A172 (cell line): ENCODE results near the gene PI4KA. TPM values are rescaled to one million over a fixed set of nuclear protein-coding genes. Genes with fewer than 3 reads are reported as not detected.
"Not testable (repeated sequence)": the region's sequence is repeated elsewhere in the genome, so short reads cannot be mapped to it uniquely, and the experiment has no call there.

ENCODE experiments used
- DNase-seq: peaks from one replicate; pipeline ENCODE4 v3.0.0-alpha.2; 2015; ENCODE audit warnings: low spot score
- total RNA-seq: library from RNA; depleted of rRNA; stranded (reverse); fragments of >200 nt; shearing (Covaris generic); gene quantifications from 2 replicates; pipeline ENCODE4 v1.2.3, GENCODE V29; 2014; rRNA removed

Gene PI4KA
- 25.7 and 31.8 TPM in 2 replicates for total RNA-seq

DNA sequence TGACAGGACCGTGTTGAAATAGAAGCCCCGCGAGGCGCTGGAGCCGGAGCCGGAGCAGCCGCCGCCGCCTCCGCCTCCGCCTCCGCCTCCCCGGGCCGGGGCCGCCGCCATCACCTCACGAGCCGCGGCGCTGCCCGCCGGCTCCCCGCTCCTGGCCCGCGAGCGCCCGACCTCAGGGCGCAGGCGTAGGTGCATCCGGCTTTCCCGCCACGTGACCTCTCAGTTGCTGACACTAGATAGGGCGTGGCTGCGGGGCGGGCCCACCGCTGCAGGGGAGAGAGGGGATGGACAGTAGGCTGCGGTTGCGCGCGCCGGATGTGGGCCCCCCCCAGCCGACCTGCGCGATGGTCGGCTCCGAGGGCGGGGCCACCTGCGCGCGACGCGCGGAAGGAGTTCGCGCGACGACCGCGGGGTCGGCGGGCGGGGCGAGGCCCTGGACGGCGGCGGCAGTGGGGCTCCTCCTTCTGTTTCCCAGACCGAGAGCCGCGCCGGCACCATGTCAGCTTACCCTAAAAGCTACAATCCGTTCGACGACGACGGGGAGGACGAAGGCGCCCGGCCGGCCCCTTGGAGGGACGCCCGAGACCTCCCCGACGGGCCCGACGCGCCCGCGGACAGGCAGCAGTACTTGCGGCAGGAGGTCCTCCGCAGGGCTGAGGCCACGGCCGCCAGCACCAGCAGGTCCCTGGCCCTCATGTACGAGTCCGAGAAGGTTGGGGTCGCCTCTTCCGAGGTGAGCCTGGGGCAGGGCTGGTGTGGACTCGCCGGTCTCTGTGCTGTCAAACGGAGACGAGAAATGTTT is at the start of gene PI4KA, which contains the start of gene SNAP29:
Gene PI4KA, minus strand, starts transcription at position 197 of the 802 bp plus-strand sequence. Its CDS starts 86 bp downstream, at position 111.
Gene SNAP29, plus strand, starts transcription at position 393 of the 802 bp plus-strand sequence. Its CDS starts 104 bp downstream, at position 497.
- DNase-seq: peak; percentile 90

DNA sequence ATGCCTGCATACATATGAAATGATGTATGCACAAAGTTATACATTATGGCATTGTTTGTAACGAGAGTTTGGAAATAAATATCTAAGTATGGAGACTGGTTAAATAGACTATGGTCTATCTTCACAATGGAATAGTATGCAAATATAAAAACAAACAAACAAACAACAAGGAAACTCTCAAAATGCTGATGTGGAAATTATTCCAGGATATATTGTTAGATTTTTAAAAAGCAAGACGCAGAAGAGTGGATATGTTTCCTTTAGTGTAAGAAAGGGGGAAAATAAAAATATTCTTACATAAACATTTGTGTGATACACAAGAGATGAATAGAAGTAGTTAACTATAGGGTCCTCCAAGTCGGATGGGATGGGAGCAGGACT is 47.8 kb upstream of the PI4KA start:
- DNase-seq: no peak

DNA sequence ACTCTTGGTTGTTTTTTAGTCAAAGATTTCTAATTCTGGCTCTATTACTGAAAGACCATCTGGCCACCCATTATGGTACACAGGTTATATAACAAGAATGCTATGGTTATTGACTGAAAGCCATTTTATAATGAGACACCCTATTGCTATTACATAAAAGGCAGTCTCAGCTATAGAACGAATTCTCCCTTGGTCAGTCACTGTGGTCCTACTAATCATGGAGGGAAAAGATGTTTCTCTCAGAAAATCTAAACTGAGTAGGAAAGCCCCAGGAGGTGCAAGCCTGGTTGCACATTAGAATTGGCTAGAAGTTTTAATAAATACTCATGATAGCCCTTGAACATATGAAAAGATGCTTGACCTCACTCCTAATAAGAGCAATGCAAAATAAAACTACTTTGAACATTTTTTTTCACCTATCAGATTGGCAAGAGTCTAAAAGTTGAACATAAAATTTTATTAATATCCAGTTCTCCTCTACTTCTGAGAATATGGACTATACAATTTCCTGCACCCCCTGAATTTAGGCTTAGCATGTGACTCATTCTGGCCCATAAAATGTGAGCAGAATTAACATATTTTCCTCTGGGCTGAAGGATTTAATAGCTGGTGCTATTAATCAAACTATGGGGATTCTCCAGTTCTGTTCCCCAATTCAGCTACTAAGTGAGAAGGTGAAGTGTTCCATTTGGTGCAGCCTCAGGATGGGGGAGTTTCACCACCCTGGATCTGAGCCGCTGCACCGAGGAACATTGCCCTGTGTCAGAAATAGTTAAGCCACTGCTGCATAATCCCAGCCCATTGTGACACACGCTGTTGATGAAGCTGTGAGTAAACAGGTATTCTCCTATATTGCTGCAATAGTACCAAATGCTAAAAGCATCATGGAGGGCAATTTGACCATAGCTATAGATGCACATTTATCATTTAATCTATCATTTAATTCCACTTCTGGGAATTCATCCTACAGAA is 47.1 kb upstream of the PI4KA start:
- DNase-seq: no peak

GRCh38 chr22:20904980-20905355 is 46.4 kb upstream of the PI4KA start:
- no peak for DNase-seq

GRCh38 chr22:20904008-20904979 is 45.7 kb upstream of the PI4KA start:
- peak; percentile 33 for DNase-seq

DNA sequence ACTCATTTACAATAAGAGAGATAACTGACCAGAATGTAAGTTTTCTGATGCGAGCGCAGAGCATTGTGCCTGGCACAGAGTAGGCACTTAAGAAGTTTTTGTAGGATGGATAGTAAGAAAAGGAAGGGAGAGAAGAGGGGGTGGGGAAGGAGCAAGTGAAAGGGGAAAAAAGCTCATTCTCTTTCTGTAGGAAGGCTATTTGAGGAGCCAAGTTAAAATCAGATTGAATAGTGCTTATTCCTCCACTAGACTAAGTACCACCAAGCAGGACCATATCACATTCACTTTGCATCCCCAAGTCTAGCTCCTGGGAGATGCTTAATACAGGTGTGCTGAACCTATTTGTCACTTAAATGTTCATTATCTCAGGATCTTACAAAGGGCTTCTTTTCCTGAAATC is 44.5 kb upstream of the PI4KA start:
- DNase-seq: no peak

- DNase-seq: not testable (repeated sequence)
These were observed 42.8 kb upstream of the PI4KA start for GRCh38 chr22:20901093-20902033.

- no peak for DNase-seq
These were observed 41.3 kb upstream of the PI4KA start for GRCh38 chr22:20899827-20900423.

DNA sequence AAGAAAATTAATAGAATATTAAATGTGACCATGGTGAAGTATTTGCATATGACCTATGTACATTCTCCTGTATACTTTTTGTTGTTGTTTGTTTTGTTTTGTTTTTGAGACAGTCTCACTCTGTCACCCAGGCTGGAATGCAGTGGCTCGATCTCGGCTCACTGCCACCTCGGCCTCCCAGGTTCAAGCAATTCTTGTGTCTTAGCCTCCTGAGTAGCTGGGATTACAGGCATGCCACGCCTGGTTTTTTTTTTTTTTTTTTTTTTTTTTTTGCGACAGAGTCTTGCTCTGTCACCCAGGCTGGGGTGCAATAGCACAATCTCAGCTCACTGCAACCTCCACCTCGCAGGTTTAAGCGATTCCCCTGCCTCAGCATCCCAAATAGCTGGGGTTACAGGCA is 39.1 kb upstream of the PI4KA start:
- not testable (repeated sequence) for DNase-seq

DNA sequence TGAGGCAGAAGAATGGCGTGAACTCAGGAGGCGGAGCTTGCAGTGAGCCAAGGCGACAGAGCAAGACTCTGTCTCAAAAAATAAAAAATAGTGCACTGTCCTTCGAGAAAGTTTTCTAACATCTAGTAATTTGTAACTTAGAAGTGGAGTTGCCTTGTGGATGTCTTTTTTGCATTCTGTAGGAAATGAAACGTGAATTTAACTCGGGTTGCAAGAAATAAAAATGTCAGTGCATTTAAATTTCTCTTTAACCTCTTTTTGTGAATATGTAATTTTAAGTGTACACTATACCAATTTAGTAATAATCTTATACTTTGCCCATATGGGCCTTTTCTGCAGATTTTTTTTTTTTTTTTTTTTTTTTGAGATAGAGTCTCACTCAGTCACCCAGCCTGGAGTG is 32.4 kb upstream of the PI4KA start:
- DNase-seq: no peak

DNA sequence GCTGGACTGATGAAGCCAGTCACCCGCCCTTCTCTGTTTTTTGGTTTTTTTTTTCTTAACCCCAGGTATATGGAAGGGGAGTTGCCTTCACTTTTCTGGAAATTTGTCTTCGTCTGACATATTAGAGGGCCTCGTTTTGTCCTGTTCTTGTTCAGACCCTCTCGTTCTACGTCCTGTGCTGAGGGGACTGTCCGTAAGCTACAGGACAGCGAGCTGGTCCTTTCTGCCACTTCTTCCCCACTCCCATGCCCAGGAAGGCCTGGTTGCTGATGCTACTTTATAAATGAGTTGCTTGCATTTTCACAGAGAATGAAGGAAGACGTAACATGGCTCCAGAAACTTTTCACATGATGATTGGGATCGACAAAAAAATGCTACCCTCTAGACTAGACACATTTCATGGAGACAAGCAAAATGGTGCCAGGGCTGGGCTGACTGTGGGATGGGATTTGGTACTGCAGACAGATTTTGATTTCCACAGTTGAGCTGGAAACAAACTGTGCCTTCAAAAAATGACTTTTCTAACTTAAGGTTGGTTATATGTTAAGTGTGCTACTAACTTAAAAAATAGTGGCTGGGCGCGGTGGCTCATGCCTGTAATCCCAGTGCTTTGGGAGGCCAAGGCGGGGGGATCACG is 31.4 kb upstream of the PI4KA start:
- DNase-seq: no peak

DNA sequence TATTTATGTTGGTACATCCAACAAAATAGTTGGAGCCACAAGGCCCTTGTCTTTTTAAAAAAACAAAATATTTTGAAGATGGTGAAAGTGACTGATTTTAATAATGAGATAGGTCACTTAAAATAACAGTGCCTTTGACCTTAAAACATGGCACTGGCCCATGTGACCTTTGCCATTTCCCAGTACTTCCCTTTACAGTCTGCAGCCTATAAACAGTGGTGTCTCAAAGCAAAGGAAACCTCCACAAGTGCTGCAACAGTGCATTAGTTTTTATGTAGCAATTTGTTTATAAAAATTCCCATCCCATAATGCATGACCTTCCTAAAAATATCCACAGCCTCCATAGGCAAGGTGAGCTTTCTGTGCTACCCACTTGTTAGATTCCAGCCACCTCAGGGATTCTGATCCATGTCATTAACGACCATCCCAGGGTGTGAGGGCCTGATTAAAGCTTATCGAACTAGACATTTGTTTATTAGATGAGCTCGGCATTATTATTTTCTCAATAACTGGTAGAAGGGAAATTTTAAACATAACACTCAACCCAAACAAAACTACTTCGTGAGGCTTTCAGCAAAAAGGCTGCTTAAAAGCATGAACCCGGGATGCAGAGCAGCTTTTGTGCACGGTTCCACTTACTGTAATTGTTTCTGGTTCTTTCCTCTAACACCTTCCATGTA is 30.6 kb upstream of the PI4KA start:
- no peak for DNase-seq

DNA sequence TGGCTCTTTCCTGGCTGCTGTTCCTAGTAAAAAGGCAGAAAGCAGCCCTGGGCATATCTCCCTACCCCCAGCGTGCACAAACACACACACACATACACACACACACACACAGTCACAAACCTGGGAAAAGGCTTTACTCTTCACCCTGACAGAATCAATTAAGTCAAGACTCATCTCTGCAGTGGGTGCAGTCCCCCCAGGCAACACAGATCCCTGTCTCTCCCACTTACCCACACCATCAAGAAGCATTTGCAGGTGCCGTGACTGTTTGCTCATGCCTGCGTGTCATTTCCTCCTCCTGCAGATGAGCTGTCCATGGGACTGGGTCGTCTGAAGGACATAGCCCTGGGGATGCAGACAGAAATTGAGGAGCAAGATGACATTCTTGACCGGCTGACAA is 28.8 kb upstream of the PI4KA start:
- DNase-seq: peak; percentile 4

- DNase-seq: peak; percentile 69
These were observed 27.1 kb upstream of the PI4KA start for GRCh38 chr22:20885557-20886323.

- DNase-seq: no peak
These were observed 26.5 kb upstream of the PI4KA start for GRCh38 chr22:20885017-20885556.

DNA sequence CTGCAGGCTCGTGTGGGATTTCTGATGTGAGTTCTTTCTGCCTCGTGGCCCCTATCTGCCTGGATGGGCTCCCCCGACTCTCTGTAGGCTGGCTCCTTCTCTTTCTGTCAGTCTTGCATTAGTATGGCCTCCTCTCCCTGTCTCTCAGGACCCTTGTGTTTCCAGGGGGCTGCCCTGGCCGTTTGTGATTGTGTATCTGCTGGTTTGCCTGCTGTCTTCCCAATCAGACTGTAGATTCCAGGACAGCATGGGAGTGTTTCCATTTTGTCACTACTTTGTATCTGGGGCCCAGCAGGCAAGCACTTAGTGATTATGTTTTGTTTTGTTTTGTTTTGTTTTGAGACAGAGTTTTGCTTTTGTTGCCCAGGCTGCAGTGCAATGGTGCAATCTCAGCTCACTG is 25.8 kb upstream of the PI4KA start:
- no peak for DNase-seq

GRCh38 chr22:20882855-20883254 is 24.2 kb upstream of the PI4KA start:
- DNase-seq: no peak
